ENCODE results near the gene TBC1D22A. TPM values are rescaled to one million over a fixed set of nuclear protein-coding genes. Genes with fewer than 3 reads are reported as not detected.

TBC1D22A gene
- total and polyA plus RNA-seq, 4 donors: 4.1 to 12.4 (median 8.4) TPM

DNA sequence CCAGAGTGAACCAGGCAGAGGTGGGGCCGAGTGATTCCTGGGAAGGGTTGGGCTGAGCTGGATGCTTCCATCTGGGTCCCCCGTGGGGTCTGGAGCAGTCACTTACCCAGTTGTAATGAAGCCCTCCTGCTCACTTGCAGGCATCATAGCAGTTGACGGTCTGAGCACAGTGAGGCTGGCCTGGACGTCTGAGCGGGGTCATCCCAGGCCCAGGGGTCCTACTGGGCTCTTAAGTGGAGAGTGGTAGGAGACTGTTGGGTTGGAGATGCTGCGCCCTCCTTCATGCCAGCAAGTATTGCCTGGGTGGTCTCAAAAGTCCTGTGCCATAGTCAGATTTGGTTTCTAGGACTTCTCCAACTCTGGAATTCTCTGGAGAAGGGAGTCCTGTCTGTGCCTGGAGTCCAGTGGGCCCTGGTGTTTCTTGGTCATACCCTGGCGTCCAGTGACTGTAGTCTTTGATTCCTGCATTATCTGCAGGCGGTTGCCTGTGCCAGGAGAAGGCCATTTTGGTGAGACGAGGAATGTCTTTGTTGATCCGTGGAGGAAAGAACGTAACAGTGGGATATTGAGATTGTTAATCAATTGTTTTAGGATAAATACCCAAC is 82.3 kb downstream of the TBC1D22A start:
- TF ChIP-seq HNF4A (conservative IDR thresholded peaks at IDR 0.05) (no peak), HNF4G (IDR thresholded peaks at IDR 0.05) (no peak), TAF1 (conservative IDR thresholded peaks at IDR 0.05) (no peak), SP1 (IDR thresholded peaks at IDR 0.05) (no peak), ATF3 (IDR thresholded peaks at IDR 0.05) (no peak), EGR1 (IDR thresholded peaks at IDR 0.05; ENCODE audit: low read depth in 2 of 2) (no peak), JUND (IDR thresholded peaks at IDR 0.05) (no peak)
- 88% methylated on average over 11 of the region's 11 CpGs for WGBS
- Histone ChIP-seq H3K27ac (ENCODE audit: low read depth in 1 of 2, low read length in 2 of 2) (peak overlapping the region in 1 of 2 donors; percentile 10), H3K4me3 (ENCODE audit: low read depth in 1 of 3, low read length in 3 of 3) (no peak overlapping the region), H3K4me1 (ENCODE audit: control insufficient read depth in 4 of 4, insufficient read depth in 4 of 4, low read length in 3 of 4) (no peaks in the 10 kb centered on the region), H3K27me3 (ENCODE audit: control insufficient read depth in 4 of 4, insufficient read depth in 4 of 4, low read length in 3 of 4) (no peaks in the 10 kb centered on the region), H3K36me3 (ENCODE audit: control insufficient read depth in 4 of 4, insufficient read depth in 3 of 4, low read depth in 1 of 4, low read length in 3 of 4) (no peaks in the 10 kb centered on the region), H3K9ac (ENCODE audit: low read depth in 1 of 2, low read length in 2 of 2) (peak overlapping the region; percentile 1 to 21), H3K9me3 (ENCODE audit: control insufficient read depth in 4 of 4, low read length in 3 of 4) (no peaks in the 10 kb centered on the region)
- DNase-seq (ENCODE audit: low spot score): peak; percentile 12

- DNase-seq (ENCODE audit: low spot score): no peak
- Histone ChIP-seq H3K4me1 (ENCODE audit: control insufficient read depth in 4 of 4, insufficient read depth in 4 of 4, low read length in 3 of 4) (no peaks in the 10 kb centered on the region), H3K9me3 (ENCODE audit: control insufficient read depth in 4 of 4, low read length in 3 of 4) (no peaks in the 10 kb centered on the region), H3K27me3 (ENCODE audit: control insufficient read depth in 4 of 4, insufficient read depth in 4 of 4, low read length in 3 of 4) (no peaks in the 10 kb centered on the region), H3K4me3 (ENCODE audit: low read depth in 1 of 3, low read length in 3 of 3) (no peak overlapping the region), H3K27ac (ENCODE audit: low read depth in 1 of 2, low read length in 2 of 2) (peak overlapping the region in 1 of 2 donors; percentile 10), H3K9ac (ENCODE audit: low read depth in 1 of 2, low read length in 2 of 2) (peak overlapping the region; percentile 1 to 21), H3K36me3 (ENCODE audit: control insufficient read depth in 4 of 4, insufficient read depth in 3 of 4, low read depth in 1 of 4, low read length in 3 of 4) (no peaks in the 10 kb centered on the region)
- no peak for TF ChIP-seq FOXA1 (IDR thresholded peaks at IDR 0.05)
- no peak for TF ChIP-seq TAF1 (conservative IDR thresholded peaks at IDR 0.05)
- TF ChIP-seq NR2F2 (IDR thresholded peaks at IDR 0.05): no peak
- TF ChIP-seq RAD21 (IDR thresholded peaks at IDR 0.05): peak; percentile 75 to 77
- no peak for TF ChIP-seq HNF4A (conservative IDR thresholded peaks at IDR 0.05)
- TF ChIP-seq CTCF (IDR thresholded peaks at IDR 0.05; ENCODE audit: low read depth, low read length, missing input control): peak; percentile 44
- no peak for TF ChIP-seq ZBTB33 (IDR thresholded peaks at IDR 0.05)
- no peak for TF ChIP-seq YY1 (IDR thresholded peaks at IDR 0.05)
- TF ChIP-seq HNF4G (IDR thresholded peaks at IDR 0.05): no peak
- no peak for TF ChIP-seq SP1 (IDR thresholded peaks at IDR 0.05)
- TF ChIP-seq ATF3 (IDR thresholded peaks at IDR 0.05): no peak
- WGBS: 71% methylated on average over 17 of the region's 17 CpGs
Observed at GRCh38 chr22:46845296-46846149, 83.1 kb downstream of the TBC1D22A start.
